NCI-H345 treated with DMSO at 0.1 percent for 48 hours (cell line): Measurements from ENCODE around the gene PPP1R9B.

Source experiments
- DNase-seq: peaks from one replicate; lab custom pipeline; 2025; ENCODE audit not compliant: unreplicated experiment; lab: John Stamatoyannopoulos, UW

PPP1R9B gene

GRCh38 chr17:50175035-50175807, 24.7 kb upstream of the PPP1R9B start:
- DNase-seq = no peak

- no peak for DNase-seq
These were observed 24.0 kb upstream of the PPP1R9B start for GRCh38 chr17:50174444-50174843.

GRCh38 chr17:50173335-50173941, 23.0 kb upstream of the PPP1R9B start:
- no peak for DNase-seq

- DNase-seq = no peak
These were observed 22.5 kb upstream of the PPP1R9B start for GRCh38 chr17:50172936-50173334.

- DNase-seq = no peak
These were observed 21.7 kb upstream of the PPP1R9B start for GRCh38 chr17:50172130-50172529.

- DNase-seq = no peak
These were observed 21.0 kb upstream of the PPP1R9B start for GRCh38 chr17:50171371-50172071.

- no peak for DNase-seq
These were observed 20.3 kb upstream of the PPP1R9B start for GRCh38 chr17:50170662-50171370.

GRCh38 chr17:50169881-50170459, 19.5 kb upstream of the PPP1R9B start:
- no peak for DNase-seq

GRCh38 chr17:50169121-50169764, 18.8 kb upstream of the PPP1R9B start:
- DNase-seq = peak; percentile 12

GRCh38 chr17:50168319-50168718, 17.8 kb upstream of the PPP1R9B start:
- DNase-seq = no peak

- DNase-seq = no peak
These were observed 16.9 kb upstream of the PPP1R9B start for GRCh38 chr17:50167371-50167770.

- no peak for DNase-seq
These were observed 16.2 kb upstream of the PPP1R9B start for GRCh38 chr17:50166518-50167181.

GRCh38 chr17:50165867-50166517, 15.5 kb upstream of the PPP1R9B start, which contains the start of gene SGCA:
TSS of gene SGCA (plus strand) at chr17:50166005. CDS start at chr17:50166041, 36 bp downstream.
- no peak for DNase-seq

GRCh38 chr17:50165466-50165865, 15.0 kb upstream of the PPP1R9B start:
- DNase-seq = no peak

GRCh38 chr17:50165066-50165465, 14.6 kb upstream of the PPP1R9B start:
- no peak for DNase-seq

GRCh38 chr17:50164697-50164988, 14.2 kb upstream of the PPP1R9B start:
- no peak for DNase-seq

- no peak for DNase-seq
These were observed 13.6 kb upstream of the PPP1R9B start for GRCh38 chr17:50163843-50164696.

GRCh38 chr17:50162466-50163254, 12.2 kb upstream of the PPP1R9B start:
- DNase-seq = no peak
